Endometrium (tissue), 2 donors: ENCODE results near the gene NBPF3.
"Not testable (repeated sequence)": the region's sequence is repeated elsewhere in the genome, so short reads cannot be mapped to it uniquely, and the experiment has no call there.

ENCODE experiments used
- FAIRE-seq: peaks from 2 replicates; lab custom pipeline; 2012; peaks lifted over from hg19 to GRCh38; lab: Jason Lieb, UNC
- donor health status: control.
- donor health status: control.

NBPF3 gene

DNA sequence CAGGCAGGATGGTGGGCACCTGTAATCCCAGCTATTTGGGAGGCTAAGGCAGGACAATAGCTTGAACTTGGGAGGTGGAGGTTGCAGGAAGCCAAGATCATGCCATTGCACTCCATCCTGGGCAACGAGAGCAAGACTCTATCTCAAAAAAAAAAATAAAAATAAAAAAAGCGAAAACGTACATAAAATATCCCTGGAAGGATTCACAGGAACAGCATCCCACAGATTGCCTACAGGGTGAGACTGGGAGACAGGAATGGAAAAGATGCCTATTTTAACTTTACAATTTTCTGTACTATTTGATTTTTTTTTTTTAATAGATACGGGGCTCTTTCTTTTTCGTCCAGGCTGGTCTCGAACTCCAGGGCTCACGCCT, 604 bp upstream of the NBPF3 start:
- FAIRE-seq: no peak

DNA sequence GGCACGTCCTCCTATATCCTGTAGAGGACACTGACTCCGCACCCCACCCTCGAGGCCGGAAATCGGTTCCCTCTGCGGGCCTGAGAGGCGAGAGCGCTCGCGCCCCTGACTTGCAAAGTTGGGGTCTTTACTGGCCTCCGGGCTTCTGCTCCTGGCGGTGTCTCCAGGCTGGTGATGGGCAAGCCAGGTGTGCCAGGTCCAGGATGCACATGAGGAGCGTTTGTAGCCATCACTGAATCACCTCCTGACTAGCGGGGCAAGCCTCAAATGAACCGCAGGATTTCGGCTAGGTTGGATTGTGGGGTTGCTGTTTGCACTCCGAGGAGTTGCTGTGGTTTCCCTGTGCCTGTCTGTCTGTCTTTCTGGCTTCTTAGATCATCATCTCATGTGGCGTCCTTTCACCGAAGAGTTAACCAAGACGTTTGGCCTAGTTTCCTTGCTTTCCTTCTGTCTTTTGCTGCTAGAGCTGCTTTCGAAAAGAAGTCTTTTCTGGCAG, 741 bp downstream of the NBPF3 start:
- not testable (repeated sequence) for FAIRE-seq

DNA sequence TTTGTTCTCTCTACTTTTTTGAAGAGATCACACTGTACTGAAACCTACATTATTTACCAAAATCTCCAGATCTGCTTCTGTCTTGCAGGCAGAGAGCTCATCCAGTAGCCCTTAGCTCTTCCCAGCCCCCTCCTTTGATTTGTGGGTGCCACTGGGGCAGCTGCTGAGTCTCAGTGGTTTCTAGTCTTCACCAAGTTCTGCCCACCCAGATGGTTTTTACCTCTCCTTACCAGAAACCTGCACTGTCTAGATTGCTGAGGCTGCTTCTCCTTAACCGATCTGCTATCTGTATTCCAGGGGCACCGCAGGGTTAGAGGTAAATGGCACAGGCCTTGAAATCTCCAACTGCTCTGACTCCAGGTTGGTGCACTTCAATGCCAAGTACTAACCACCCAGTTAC, 6.7 kb downstream of the NBPF3 start:
- not testable (repeated sequence) for FAIRE-seq

DNA sequence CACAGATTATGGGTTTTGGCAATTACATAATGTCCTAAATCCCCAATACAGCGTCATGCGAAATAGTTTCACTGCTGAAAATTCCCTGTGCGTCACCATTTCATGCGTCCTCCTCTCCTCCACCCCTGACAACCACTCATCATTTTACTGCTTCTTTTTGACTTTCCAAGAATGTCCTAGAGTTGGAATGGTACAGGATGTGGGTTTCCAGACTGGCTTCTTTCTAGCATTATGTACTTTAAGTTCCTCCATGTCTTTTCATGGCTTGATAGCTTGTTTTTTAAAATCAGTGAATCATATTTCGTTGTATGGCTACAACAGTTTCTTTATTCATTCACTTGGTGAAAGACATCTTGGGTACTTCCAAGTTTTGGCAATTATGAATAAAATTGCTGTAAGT, 7.4 kb downstream of the NBPF3 start:
- no peak for FAIRE-seq

DNA sequence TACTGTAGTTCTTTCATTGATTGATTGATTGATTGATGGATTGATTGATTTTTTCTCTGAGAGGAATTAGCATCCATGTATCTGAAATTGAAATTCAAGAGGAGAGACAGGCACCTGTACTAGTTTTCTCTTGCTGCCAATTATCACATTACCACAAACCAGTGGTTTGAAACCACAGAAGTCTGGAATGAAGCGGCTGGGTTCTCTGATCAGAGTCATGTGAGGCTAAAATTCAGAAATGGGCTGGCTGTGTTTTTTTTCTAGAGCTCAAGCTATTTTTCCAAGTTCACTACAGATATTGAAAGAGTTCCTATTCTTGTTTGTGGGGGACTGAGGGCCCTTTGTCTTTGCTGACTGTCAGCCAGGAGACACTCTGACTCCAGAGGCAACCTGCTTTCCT, 10.0 kb downstream of the NBPF3 start:
- no peak for FAIRE-seq

DNA sequence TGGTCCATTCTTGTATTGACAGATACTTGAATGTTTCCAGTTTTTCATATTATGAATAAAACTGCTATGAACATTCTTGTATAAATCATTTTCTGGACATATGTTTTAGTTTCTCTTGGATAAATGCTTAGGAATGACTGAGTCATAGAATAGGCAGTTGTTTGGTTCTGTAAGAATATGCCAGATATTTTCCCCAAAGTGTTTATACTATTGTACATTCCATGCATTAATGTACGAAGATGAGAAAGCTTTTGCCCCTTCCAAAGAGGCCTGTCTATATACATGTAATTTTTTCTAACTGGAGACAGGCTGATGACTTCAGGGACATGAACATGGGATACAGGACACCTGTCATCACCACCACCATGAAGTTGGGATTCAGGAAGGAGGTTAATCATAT, 11.3 kb downstream of the NBPF3 start:
- no peak for FAIRE-seq

DNA sequence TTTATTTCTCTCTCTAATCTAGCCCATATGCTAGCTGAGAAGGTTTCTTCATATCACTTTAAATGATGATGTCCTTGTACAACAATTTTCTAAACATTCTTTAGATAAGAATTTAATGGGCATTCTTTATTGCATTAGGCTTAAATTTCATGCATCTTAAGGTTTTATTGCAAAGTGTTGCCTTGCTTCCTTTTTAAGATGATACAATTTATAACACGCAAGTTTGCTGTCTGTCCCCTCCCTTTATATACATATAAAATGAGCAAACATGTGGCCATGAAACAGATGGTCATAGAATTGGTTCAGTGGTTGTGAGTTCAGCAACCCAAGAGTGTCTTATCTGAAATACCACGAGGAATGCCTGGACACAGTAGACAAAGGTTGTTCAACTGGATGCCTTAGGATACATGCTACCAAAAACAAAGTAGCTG, 12.1 kb downstream of the NBPF3 start:
- no peak for FAIRE-seq

DNA sequence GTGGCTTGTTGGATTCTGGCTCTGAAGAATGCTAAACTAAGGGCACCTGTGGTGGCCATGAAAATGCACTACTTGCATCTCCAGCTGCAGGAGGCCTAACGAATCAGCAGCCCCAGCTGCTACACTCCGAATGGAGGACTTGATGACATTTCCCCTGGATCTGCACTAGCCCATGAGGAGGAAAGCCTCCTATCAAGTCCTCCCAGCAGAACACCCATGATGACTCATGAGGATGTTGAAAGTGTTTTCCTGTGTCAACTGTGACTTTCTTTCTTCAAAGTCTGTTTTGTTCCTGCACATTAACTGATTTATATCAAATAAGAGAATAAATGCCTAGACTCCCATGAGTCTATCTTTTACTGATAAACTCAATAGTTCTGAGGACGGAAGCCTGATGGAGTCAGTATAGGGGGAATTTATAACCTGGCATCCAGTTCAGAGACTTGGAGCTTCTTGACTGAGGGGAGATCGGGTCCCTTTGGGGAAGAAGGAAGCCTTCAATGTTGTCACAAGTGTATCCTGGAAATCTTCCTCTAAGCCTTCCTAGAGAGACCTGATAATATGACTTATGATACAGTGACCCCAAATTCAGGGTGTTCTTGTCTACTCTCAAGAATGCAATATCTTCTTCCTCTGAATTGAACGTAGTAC, 14.2 kb downstream of the NBPF3 start:
- FAIRE-seq: not testable (repeated sequence)

DNA sequence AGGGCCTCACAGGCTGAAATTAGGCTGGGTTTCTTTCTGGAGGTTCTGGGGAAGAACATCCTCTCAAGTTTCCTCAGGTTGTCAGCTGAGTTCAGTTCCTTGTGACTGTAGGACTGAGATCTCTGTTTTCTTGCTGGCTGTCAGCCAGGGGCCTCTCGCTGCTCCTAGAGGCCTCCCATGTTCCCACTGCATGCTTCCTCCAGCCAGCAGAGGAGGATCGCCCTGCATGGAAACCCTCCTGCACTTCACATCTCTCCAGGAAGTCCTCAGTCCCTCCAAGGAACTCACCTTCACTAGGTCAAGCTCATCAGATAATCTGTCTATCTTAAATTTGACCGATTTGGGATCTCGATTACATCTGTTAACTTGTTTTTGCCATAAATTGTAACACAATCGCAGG, 15.0 kb downstream of the NBPF3 start:
- not testable (repeated sequence) for FAIRE-seq

DNA sequence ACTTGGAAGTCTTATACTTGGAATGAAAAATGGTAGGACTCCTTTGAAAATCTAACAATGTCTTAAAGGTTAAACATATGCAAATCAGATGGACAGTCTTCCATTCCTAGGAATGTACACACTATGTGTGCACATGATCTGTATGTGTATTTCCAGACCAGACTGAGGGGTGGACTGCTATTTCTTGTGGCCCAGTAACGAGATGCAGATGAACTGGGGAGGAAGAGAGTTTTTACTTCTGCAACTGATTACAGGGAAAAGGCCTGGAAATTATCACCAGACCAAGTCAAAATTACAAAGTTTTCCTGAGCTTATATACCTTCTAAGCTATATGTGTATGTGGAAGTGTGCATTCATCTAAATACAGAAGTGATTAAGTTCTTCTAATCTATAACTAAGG, 17.7 kb downstream of the NBPF3 start:
- FAIRE-seq: no peak

DNA sequence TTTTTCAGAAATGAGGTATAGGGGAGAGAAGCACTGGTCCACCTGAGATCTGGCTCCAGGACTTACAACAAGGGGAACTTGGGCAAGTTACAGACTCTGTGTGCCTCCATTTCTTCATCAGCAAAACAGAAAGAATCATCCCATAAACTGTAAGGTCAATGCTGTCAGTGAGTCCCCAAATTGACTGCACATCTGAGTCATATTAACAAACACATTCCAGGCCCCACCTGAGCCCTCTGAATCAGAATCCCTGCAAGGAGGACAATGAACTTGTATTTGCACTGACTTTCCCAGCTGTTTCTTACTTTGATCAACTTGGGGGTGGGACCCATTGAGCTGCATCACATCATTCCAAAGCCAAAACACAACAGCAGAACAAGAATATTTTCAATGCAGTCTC, 25.2 kb downstream of the NBPF3 start:
- FAIRE-seq: not testable (repeated sequence)

DNA sequence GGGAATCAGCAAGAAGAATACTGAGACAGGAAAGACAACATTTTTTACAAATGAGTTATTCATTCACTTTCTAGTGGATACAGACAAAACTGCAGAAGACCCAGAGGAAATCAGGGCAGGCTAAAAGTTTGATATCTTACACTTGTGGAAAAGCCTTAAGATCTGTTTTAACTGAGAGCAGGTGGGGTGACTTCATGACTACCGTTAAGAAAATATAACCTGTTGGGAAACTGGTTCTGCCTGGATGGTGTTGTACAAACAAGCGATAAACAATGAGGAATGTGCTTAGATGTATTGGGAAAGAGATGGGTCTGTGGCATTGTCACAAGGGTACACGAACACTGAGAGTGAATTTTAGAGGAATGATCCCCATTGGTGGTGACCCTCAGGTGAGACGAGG, 28.0 kb downstream of the NBPF3 start:
- not testable (repeated sequence) for FAIRE-seq

DNA sequence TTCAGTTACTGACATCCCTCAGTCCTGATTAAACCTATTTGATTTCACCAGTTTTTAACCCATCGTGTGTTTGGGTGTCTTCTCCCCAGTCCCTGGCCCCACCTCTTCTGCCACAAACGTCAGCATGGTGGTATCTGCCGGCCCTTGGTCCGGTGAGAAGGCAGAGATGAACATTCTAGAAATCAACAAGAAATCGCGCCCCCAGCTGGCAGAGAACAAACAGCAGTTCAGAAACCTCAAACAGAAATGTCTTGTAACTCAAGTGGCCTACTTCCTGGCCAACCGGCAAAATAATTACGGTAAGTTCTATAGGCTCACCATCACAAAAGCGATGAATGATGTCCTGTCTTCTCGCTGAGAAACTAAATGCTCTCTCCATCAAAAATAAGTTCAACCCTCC, 28.7 kb downstream of the NBPF3 start:
- FAIRE-seq: no peak

DNA sequence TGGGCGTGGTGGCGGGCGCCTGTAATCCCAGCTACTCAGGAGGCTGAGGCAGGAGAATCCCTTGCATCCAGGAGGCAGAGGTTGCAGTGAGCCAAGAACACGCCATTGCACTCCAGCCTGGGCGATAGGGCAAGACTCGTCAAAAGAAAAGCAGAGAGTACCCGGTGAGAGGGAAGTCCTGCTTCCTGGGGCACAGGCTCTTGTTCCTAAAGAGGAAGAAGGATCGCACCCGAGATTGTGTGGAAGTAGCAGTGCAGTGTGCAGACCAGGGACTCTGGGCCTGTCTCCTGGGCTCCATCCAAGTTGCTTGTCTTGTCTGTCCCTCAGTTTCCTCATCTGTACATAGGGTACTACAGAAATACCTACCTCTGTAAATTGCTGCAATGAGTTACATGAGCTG, 29.6 kb downstream of the NBPF3 start:
- FAIRE-seq: no peak

DNA sequence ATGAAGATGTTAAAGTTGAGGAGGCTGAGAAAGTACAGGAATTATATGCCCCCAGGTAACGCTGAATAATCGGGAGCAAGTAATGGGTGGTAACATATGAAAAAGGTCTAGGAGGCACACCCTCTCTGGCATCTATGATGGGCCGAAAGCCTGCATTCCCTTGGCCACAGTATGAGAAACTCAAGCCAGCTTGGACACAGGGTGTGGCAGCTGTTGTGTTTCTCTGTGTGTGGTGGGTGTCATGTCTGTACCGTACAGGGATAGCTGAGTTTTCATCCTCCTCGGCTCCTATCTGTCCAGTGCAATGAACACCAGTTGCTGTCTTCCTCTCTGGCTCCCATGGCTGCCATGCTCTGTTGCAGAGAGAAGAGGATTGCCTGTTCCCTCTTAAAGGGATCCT, 32.9 kb downstream of the NBPF3 start:
- no peak for FAIRE-seq

DNA sequence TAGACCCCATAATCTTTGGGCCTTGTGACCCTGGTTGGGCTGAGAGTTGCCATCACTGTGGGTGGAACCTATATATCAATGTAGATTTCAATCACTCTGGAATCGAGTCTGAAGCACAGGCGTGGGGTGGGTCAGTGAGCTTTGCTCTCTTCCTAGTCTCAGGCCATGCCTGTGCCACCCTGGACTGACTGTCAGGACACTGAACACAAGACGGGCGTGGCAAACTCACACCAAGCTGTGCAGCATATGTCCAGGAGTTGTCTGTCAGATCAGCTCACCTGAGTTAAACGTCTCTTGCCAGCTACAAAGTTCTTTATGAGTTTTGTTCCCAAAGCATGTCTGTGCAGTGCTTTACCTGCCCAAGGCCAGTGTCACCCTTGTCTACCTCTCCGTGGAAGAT, 38.4 kb downstream of the NBPF3 start:
- FAIRE-seq: no peak

DNA sequence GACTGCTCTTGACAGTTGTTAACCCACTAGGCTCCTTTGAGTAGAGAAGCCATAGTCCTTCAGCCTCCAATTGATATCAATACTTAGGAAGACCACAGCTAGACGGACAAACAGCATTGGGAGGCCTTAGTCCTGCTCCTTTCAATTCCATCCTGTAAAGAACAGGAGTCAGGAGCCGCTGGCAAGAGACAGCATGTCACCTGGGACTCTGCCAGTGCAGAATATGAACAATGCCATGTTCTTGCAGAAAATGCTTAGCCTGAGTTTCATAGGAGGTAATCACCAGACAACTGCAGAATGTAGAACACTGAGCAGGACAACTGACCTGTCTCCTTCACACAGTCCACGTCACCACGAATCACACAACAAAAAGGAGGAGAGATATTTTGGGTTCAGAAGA, 43.9 kb downstream of the NBPF3 start:
- not testable (repeated sequence) for FAIRE-seq

DNA sequence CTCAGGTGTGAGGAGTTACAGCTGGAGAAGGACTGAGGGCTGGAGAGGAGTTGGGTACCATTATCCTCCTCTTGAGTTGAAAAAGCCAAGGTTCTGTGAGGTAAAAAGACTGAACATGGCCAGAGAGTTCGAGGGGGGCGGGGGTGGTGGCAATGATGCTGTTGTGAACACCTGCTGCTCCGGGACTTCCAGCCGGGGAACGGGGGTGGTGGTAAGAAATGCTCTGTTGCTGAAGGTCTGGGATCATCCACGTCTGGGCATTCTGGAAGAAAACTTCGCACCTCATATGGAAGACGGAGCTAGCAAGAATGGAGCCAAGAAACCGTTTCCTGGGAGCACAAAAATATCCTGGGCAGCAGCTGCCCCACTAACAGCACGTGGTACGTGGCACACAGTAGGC, 49.2 kb downstream of the NBPF3 start:
- no peak for FAIRE-seq

DNA sequence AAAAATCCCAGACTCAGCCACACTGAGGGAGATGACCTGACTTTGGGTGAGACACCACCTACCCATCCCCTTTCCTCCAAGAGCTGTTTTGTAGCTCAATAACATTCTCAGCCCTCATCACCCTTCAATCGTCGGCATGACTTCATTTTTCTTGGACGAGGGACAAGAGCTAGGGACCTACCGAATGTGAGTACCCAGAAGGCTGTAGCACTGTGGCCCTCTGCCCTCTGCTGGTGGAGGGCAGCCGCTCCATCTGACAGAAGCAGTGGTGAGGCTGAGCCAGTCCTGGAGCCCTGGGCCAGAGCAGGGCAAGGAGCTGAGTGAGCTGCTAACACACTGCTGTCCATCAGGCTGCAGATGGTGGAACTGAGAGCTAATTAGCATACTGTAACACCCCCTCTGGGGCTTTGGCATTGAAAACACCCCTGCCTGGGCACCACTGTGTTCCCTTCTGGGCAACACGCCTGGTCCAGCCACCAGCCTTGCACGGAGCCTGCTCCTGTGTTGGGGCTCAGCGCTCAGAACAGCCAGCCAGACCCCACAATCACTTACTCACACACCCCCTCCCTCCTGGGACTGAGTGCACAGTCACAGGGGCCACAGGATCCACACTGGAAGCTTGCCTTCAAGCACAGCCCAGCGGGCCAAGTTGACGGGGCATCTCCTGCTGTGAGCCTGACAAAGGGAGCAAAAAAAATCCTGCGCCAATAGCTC, 51.0 kb downstream of the NBPF3 start:
- no peak for FAIRE-seq

DNA sequence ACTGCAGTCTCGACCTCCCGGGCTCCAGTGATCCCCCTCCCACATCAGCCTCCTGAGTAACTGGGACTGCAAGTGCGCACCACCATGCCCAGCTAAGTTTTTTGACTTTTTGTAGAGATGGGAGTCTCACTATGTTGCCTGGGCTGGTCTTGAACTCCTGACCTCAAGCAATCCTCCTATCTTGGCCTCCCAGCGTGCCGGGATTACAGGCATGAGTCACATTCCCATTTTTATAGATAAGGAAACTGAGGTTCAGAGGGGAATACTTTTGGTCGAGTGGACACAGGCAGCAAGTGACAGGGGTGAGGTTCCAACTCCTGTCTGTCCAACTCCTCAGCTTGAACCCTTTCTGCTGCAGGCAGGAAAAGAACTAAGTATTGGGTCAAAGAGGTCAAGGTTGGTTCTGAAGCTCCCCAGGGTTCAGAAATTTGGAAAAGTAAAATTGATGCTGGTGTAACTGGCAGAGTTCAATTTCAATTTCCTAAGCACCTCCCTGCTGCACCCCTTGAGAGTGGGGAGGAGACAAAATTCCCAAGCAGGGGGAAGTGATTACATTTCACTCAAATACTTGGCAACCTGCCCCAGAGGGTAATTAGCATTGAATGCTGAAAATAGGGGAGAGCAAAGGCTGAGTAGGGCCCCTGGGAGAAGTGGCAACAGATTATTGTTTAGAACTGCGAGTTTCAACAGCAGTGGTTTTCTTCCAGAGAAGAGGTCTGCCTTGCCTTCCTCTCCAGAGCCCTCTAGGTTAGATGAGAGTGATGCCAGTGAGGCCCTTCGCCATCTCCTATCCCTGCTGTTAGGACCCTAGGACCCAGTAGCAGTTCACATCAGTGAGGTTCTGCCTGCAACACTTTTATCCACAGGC, 51.8 kb downstream of the NBPF3 start:
- FAIRE-seq: no peak

DNA sequence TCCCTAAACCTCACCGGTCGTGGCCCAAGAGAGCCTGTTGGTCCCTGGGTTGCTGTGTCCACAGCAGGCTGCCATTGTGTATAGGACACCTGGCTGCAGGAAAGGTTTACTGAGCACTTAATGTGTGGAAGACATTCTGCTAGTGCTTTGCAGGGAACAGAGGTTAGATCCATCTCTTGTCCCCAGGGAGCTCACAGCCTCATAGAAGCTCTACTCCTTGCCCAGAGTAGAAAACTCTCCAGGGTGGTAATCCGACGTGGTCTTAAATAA, 52.4 kb downstream of the NBPF3 start:
- FAIRE-seq: no peak

DNA sequence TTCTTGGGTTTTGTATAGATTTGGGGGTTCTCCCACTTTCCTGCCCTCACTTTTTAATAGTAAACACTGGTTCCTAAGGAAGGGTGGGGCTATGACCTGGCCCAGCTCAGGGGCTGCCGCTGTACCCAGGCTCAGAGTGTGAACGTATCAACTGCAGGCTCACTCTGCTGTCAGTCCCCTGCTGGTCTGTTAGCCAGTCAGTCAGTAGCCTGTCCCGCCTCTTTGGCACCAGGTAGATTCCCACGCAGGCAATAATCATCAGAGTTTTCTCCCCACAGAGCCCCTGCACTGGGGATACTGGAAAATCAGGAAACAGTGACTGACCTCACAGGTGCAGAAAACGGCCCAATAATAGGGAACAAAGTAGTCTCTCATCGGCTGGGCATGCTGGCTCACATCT, 54.3 kb downstream of the NBPF3 start:
- FAIRE-seq: no peak

DNA sequence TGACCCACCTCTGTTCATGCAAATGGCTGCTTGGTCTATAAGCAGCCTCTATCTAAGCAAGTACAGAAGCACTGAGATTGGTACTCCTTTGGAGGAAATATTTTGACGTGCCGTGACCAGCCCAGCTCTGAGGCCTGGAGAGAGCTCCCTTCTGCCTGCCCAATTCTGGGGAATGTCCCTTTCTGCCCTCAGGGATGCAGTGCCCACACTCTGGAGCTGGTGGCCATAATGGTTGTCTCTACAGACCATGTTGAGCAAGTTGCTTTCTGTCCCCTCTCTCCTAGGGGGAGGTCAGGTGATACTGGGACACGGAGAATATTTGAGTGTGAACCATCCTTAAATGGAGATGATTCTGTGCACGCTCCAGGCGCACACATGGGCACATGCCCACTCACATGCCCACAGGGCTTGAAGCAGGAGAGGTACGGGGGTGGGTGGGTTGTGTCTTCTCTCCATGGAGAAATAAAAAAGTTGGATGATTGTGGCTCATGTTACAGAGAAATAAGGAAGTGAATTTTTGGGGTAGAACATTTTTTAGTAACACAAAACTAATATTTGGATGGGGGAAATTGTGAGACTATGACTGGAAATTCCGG, 55.4 kb downstream of the NBPF3 start:
- no peak for FAIRE-seq
